Measurements from ENCODE around the gene SCARB1.

SCARB1 gene

DNA sequence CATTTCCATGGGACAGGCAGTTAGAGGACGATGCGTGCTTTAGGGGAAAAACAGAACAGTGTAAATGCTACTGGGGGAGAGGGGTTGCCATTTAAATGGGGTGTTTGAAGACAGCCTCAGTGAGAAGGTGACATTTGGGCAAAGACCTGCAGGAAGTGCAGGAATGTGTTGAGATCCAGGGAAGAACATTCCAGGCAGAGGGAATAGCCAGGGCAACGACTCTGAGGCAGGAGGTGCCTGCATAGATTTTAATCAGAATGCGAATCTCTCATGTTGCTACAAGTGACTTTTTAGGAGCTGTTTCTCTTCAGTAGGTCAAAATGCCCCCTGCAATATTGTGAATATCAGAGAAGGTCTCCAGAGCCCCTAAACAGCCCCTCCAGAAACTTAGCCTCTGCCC lies 7.6 kb upstream of the SCARB1 start:
- Mint-ChIP-seq H3K4me3 (no peak overlapping the region), H3K27me3 (peaks cover 27% of the 10 kb centered on the region), H3K27ac (no peak overlapping the region), H3K4me1 (peaks cover 16% of the 10 kb centered on the region), H3K9me3 (no peaks in the 10 kb centered on the region)
- ATAC-seq (no peak), DNase-seq (no peak)

- no peak for DNase-seq
- Mint-ChIP-seq H3K4me1 (peaks cover 16% of the 10 kb centered on the region), H3K4me3 (no peak overlapping the region), H3K27ac (no peak overlapping the region), H3K9me3 (no peaks in the 10 kb centered on the region), H3K27me3 (peaks cover 27% of the 10 kb centered on the region)
- ATAC-seq = no peak
These were observed 6.9 kb upstream of the SCARB1 start for GRCh38 chr12:124870515-124870914.

- H3K9me3 Mint-ChIP-seq = no peaks in the 10 kb centered on the region
- DNase-seq (no peak), ATAC-seq (no peak)
- H3K4me1 Mint-ChIP-seq = peaks cover 21% of the 10 kb centered on the region
- H3K4me3 Mint-ChIP-seq = peak overlapping the region; percentile 1 to 5
- H3K27me3 Mint-ChIP-seq = peaks cover 16% of the 10 kb centered on the region
- H3K27ac Mint-ChIP-seq = peak overlapping the region in 1 of 2 donors; percentile 4
These were observed 5.5 kb upstream of the SCARB1 start for GRCh38 chr12:124869059-124869665.

DNA sequence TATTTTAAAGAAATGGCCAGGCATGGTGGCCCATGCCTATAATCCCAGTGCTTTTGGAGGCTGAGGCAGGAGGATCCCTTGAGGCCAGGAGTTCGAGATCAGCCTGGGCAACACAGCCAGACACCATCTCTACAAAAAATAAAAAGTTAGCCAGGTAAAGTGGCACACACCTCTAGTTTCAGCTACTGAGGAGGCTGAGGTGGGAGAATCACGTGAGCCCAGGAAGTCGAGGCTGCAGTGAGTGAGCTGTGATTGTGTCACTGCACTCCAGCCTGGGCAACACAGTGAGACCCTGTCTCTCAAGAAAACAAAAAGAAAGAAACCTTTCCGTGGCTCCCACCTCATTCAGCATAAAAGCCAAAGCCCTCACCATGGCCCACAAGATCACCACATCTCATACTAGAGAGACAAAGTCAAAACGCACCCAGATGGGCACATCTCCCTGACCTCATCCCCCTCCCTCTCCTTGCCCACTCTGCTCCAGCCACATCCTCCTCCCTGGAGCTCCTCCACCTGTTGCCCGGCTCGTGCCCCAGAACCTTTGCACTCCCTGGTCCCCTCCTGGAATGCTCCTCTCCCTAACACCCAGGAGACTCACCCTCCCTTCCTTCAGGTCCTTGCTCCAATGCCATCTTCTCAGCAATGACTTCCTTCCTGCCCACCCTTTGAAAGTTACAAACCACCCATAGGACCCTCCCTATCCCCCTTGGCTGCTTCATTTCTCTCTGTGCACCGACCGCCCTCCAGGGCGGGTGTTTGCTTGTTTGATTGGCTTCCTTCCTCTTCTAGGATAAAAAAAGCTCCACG lies 4.8 kb upstream of the SCARB1 start:
- Mint-ChIP-seq H3K4me1 (peaks cover 26% of the 10 kb centered on the region), H3K9me3 (no peaks in the 10 kb centered on the region), H3K4me3 (peak overlapping the region in 1 of 2 donors; percentile 5), H3K27ac (peak overlapping the region; percentile 4 to 14), H3K27me3 (peaks cover 15% of the 10 kb centered on the region)
- DNase-seq = no peak
- no peak for ATAC-seq

DNA sequence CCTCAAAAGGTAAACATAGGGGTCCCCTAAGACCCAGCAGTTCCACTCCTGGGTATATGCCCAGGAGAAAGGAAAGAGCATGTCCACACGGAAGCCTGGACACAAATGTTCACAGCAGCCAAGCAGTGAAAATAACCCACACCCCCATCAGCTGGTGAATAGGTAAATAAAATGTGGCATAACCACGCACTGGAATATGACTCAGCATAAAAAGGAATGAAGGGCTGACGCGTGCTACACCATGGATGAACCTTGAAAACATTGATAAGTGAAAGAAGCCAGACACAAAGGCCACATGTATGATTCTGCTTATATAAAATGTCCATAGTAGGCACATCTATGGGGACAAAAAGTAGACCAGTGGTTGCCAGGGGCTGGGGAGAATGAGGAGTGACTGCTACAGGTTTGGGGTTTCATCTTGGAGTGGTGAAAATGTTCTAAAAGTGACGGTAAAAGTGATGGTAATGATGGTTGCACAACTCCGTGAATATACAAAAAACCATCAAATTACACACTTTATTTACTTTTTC lies 3.8 kb upstream of the SCARB1 start:
- no peak overlapping the region for H3K4me3 Mint-ChIP-seq
- peaks cover 32% of the 10 kb centered on the region for H3K4me1 Mint-ChIP-seq
- H3K27ac Mint-ChIP-seq = no peak overlapping the region
- ATAC-seq = no peak
- no peak for DNase-seq
- no peaks in the 10 kb centered on the region for H3K9me3 Mint-ChIP-seq
- peaks cover 15% of the 10 kb centered on the region for H3K27me3 Mint-ChIP-seq

GRCh38 chr12:124866883-124867400 lies 3.3 kb upstream of the SCARB1 start:
- Mint-ChIP-seq H3K27ac (no peak overlapping the region), H3K27me3 (peaks cover 15% of the 10 kb centered on the region)

GRCh38 chr12:124866195-124866882 lies 2.7 kb upstream of the SCARB1 start:
- Mint-ChIP-seq H3K4me1 (peaks cover 41% of the 10 kb centered on the region), H3K27ac (no peak overlapping the region), H3K9me3 (no peaks in the 10 kb centered on the region), H3K27me3 (peaks cover 15% of the 10 kb centered on the region), H3K4me3 (no peak overlapping the region)
- ATAC-seq (no peak), DNase-seq (no peak)

More at GRCh38 chr12:124866883-124867400, 3.3 kb upstream of the SCARB1 start:
- no peak overlapping the region for H3K4me3 Mint-ChIP-seq
- H3K4me1 Mint-ChIP-seq = peaks cover 37% of the 10 kb centered on the region
- DNase-seq (no peak), ATAC-seq (no peak)
- no peaks in the 10 kb centered on the region for H3K9me3 Mint-ChIP-seq

DNA sequence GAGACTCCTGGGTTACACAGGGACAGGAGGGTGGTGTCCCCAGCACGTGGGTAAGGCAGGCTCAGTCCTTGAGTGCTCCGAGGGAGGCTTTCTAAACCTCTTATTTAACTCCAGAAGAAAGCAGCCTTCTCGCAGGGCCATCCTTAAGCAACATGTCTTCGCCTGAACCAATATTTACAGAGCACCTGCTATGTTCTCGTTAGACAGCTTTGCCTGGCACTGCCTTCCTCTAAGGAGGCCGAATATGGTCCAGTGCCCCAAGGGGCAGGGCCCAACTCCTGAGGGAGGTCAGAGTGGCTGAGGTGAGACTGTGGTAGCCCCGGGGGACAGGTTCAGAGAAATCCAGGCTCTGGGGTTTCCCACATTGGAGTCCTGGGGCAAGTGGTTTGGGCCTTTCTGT lies 2.1 kb upstream of the SCARB1 start:
- H3K9me3 Mint-ChIP-seq = no peaks in the 10 kb centered on the region

GRCh38 chr12:124864326-124864752 lies 675 bp upstream of the SCARB1 start:
- Mint-ChIP-seq H3K9me3 (no peaks in the 10 kb centered on the region), H3K4me3 (peak overlapping the region; percentile 85 to 89), H3K27ac (peak overlapping the region; percentile 96 to 98), H3K4me1 (peaks cover 40% of the 10 kb centered on the region), H3K27me3 (peaks cover 12% of the 10 kb centered on the region)
- ATAC-seq (peak; percentile 3), DNase-seq (no peak)

More for the DNA sequence above, 2.1 kb upstream of the SCARB1 start:
- H3K4me3 Mint-ChIP-seq = no peak overlapping the region
- ATAC-seq (no peak), DNase-seq (no peak)
- peaks cover 41% of the 10 kb centered on the region for H3K4me1 Mint-ChIP-seq
- H3K27ac Mint-ChIP-seq = no peak overlapping the region
- peaks cover 15% of the 10 kb centered on the region for H3K27me3 Mint-ChIP-seq

- Mint-ChIP-seq H3K4me3 (peak overlapping the region; percentile 83 to 90), H3K9me3 (no peaks in the 10 kb centered on the region), H3K27ac (peak overlapping the region; percentile 50 to 76), H3K4me1 (peaks cover 30% of the 10 kb centered on the region), H3K27me3 (no peaks in the 10 kb centered on the region)
- ATAC-seq (peak; percentile 36), DNase-seq (peak; percentile 15 to 22)
These were observed 772 bp downstream of the SCARB1 start for GRCh38 chr12:124862768-124863415.

DNA sequence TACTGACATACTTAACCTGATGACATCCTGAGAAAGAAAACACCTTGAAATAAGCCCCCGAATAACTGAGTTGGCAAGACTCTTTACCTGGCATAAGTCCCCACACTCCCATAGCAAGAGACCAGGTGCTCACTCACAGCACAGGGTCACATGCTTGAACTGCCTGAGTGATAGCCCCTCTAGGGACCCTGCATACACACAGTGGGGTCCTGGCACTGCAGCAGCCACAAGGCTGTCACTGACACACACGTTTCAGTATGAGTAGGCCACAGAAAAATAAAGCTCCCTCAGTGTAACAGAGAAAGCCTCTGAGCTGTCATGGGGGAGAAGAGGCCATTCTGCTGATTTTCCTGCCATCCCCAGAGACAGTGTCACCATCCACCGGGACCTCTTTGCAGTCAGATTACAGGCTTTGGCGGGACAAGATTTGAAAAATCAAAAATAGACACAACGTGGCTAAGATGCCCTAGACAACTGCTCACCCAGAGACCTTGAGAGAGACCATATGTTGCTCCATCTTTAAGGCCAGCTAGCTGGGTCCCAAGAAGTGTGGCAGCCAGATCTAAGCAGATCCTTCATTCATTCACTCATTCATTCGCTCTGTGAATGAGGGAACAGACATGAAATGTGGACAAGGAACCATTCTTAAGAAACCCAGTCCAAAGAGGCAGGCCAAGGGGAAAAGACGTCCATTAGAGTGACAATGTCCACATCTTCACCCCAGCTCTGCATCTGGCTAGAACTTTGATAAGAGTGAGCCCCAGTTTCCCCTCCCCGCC lies 1.6 kb downstream of the SCARB1 start:
- ATAC-seq (peak; percentile 19), DNase-seq (no peak)
- Mint-ChIP-seq H3K4me1 (peaks cover 30% of the 10 kb centered on the region), H3K27me3 (no peaks in the 10 kb centered on the region), H3K9me3 (no peaks in the 10 kb centered on the region), H3K4me3 (peak overlapping the region; percentile 83 to 90), H3K27ac (peak overlapping the region; percentile 20 to 62)

- no peak for DNase-seq
- Mint-ChIP-seq H3K9me3 (no peaks in the 10 kb centered on the region), H3K27ac (no peak overlapping the region), H3K4me1 (peaks cover 27% of the 10 kb centered on the region), H3K27me3 (no peaks in the 10 kb centered on the region), H3K4me3 (no peak overlapping the region)
- no peak for ATAC-seq
These were observed 2.2 kb downstream of the SCARB1 start for GRCh38 chr12:124861492-124861891.

DNA sequence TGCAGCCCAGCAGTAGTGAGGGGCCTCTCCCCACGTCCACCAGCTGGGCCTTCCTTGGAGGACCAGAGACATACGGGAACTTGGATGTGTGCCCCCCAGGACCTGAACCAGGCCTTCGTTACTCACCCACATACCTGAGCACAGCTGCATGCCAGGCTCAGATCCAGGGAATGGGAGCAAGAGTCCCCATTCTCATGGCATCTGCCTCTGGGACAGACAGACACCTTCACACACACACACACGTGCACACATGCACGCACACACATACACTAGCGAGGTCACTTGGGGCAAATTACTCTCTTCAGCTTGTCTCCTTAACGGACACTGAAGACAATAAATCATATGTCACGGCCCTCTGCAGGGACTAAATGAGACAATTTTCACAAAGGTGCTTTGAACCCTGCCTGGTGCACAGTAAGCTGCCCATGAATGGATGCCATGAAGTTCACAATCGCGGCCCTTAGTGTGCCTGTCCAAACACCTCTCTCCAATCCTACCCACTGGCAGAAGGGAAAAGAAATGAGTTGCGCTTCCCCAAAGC lies 5.7 kb downstream of the SCARB1 start:
- ATAC-seq (no peak), DNase-seq (no peak)
- Mint-ChIP-seq H3K27ac (no peak overlapping the region), H3K27me3 (no peaks in the 10 kb centered on the region), H3K4me1 (peaks cover 24% of the 10 kb centered on the region), H3K4me3 (no peak overlapping the region), H3K9me3 (no peaks in the 10 kb centered on the region)

DNA sequence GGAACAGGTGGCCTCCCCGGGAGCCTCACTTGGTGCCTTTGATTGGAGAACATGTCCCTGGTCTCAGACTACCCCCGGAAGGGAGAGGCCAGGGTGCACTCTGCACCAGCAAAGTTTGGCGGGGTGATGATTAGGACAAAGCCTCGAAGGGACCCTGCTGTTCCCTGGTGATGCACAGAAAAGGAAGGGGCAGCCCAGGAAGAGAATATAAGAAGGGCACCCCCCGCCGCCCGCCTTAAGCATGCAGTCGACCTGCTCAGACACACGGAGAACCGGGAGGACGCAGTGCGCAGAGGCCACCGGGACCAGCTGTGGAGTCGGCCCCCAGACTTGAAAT lies 6.9 kb downstream of the SCARB1 start:
- ATAC-seq (peak; percentile 28), DNase-seq (no peak)
- H3K27ac Mint-ChIP-seq = no peak overlapping the region
- H3K27me3 Mint-ChIP-seq = no peaks in the 10 kb centered on the region
- H3K9me3 Mint-ChIP-seq = no peaks in the 10 kb centered on the region
- H3K4me1 Mint-ChIP-seq = peaks cover 24% of the 10 kb centered on the region
- no peak overlapping the region for H3K4me3 Mint-ChIP-seq
